Loucy (cell line): Measurements from ENCODE around the gene AGAP1.

Experiments used
- CTCF ChIP-seq: fragments of 200-600 bp; sonication (generic); conservative IDR thresholded peaks from 2 replicates; pipeline ENCODE4 v1.5.1; 2014; ENCODE audit warnings: mild to moderate bottlenecking, antibody characterized with exemption, low read length
- EZH2phosphoT487 ChIP-seq: fragments of 200-600 bp; IDR thresholded peaks from 2 replicates; pipeline ENCODE4 v1.6.1; 2018; ENCODE audit warnings: antibody characterized with exemption, mild to moderate bottlenecking, moderate library complexity, borderline replicate concordance

- TF ChIP-seq CTCF (no peak), EZH2phosphoT487 (no peak)
Measured at GRCh38 chr2:235567842-235568241, 74.0 kb downstream of the AGAP1 start.
